ENCODE measurements around the gene JTB.
A peak's percentile ranks its signal among the peaks of the same experiment; 100 is the strongest.
"Not testable (repeated sequence)": the region's sequence is repeated elsewhere in the genome, so short reads cannot be mapped to it uniquely, and the experiment has no call there.

The JTB gene

DNA sequence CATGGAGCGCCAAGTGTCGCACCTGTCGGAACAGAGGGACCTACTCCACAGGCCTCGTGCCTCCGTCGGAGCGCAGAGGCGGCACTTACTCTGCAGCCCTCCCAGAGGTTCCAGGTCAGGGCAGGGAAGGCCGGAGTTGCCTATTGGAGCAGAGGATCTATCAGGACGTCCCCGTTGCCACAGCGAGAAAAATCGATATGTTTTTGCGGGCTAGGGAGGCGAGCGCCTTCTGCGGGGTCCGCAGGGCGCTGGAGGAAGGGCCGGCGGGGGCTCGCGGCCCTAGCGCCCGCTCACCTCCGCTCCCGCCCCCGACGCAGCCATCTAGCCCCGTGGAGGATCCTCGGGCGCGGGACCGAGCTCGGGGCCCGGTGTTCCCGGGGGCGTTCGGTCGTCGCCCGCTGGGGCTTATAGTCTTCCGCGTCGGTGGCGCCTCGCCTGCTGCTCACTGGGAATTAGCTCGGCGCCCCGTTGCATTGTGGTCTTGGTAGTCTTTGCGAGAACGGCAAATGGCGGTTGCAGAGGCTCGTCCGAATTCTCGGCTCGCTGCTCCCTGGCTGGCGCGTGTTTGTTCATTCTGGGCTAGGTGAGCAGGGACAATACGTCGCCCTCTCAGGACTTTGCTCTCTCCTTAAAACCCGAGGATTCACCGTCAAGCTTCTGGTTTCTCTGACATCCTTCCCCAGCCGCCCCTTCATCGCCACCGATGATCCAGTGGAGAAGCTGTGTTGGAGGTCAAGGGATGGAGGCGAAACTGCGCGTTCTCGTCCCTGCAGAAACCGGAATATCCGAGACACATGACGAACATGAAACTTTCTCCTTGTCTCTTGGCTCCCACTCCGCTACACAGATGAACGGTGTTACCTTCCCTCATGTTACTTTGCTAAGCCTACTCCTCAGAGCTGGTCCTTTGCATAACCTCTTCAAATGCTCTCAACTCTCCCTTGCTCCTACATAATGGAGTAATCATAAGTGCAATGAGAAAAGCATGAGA, at the start of gene JTB:
Gene JTB (minus strand): TSS at position 425 of the 991 bp plus-strand sequence. CDS start 422 bp downstream, at position 3.
- peak; percentile 59 to 73 for DNase-seq (ENCODE audit: extremely low read depth in 1 of 2, low read depth in 1 of 2)

DNA sequence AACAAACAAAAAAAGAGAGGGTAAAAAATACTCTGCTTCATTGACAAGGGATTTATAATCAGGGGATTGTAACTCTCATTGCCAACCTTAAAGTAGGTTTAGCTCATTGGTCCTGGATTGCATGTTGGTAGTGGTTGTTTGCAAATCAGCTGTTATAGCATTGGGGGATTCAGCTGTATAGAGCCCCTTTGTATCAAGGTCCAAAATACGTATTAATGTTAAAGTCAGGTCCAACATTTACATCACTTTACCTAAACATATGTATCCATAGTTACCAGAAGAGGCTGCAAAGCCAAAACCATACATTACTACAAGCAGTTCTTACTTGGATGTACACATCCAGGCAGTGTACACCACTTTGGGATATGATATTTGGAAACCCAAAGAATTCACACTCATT, 42.5 kb upstream of the JTB start:
- DNase-seq (ENCODE audit: extremely low read depth in 1 of 2, low read depth in 1 of 2), result no peak

DNA sequence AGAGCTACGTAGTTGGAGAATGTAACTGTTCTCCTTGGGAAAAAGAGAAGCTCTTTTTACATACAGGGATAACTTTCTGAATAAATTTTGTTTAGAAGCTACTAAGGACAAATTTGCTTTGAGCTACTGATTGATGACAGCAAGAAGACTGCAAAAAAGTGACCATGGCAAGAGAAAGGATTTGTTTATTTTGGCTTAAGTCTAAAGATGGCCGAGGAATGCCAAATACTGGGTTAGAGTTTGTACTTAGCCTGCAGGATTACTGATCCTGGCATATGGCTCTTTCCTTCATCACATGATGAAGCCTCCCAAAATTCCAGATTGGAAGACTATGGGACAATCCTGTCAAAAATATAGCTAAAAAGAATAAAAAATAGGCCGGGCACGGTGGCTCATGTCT, 41.8 kb upstream of the JTB start:
- no peak for DNase-seq (ENCODE audit: extremely low read depth in 1 of 2, low read depth in 1 of 2)

DNA sequence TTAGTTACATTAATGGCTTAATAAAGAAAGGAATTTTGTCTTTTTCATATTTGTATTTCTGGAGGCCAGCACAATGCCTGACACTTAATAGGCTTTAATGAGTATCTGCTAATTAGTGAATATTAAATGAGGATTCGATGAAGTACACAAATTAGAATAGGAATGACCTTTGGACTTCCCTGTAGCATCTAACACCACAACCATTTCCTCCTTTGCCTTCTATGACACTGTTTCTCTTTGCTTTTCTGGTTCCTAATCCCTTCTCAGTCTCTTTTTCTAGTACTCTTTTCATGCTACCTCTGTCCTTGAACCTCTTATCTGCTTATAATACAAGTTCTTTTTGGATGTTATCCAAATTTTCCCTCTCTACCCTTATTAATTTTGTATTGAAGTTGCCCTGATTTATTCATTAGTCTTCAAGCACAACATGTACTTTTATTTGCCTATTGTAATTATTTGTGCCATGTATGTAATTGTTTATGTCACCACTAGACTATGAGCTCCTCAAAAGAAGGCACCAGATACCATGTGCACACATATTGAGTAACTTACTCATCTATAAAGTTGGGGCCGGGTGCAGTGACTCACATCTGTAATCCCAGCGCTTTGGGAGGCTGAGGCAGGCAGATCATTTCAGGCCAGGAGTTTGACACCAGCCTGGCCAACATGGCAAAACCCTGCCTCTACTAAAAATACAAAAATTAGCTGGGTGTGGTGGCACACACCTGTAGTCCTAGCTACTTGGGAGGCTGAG, 36.9 kb upstream of the JTB start:
- no peak for DNase-seq (ENCODE audit: extremely low read depth in 1 of 2, low read depth in 1 of 2)

DNA sequence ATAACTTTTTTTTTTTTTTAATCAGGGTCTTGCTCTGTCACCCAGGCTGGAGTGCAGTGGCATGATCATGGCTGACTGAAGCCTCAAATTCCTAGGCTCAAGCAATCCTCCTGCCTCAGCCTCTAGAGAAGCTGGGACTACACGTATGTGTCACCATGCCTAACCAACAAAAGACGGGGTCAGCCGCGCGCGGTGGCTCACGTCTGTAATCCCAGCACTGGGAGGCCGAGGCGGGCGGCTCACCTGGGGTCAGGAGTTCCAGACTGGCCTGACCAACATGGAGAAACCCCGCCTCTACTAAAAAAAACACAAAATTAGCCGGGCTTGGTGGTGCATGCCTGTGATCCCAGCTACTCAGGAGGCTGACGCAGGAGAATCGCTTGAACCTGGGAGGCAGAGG, 35.1 kb upstream of the JTB start:
- DNase-seq (ENCODE audit: extremely low read depth in 1 of 2, low read depth in 1 of 2), result not testable (repeated sequence)

DNA sequence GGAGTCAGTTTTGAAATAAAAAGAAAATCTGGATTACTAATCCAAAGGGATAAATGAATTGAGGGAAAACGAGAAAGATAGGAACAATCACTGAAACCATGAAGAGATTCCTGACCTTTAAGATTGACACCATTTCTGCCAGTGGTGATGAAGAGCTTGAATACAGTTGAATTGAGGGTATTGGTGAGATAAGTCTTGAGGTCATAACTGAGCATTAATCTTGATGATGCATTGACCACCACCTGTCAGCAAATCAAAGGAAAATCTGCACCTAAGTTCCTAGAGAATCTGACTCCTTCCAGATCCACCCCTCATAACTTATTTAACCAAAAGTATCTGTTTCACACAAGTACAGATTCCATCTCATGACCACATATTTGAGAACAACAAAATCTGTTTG, 34.7 kb upstream of the JTB start:
- no peak for DNase-seq (ENCODE audit: extremely low read depth in 1 of 2, low read depth in 1 of 2)

DNA sequence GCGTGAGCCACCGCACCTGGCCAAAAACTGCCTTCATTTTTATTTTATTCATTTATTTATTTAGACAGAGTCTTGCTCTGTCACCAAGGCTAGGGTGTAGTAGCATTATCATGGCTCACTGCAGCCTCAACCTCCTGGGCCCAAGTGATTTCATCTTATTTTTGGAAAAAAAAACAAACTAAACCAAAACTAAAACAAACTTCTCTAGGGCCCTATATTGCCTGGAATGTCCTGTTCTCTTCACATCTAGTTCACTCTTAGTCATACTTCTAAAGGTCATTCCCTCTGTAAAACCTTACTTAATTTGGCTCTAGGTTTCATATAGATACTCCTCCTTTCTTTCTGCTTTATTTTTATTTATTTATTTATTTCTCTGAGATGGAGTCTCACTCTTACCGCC, 28.7 kb upstream of the JTB start:
- DNase-seq (ENCODE audit: extremely low read depth in 1 of 2, low read depth in 1 of 2), result no peak

DNA sequence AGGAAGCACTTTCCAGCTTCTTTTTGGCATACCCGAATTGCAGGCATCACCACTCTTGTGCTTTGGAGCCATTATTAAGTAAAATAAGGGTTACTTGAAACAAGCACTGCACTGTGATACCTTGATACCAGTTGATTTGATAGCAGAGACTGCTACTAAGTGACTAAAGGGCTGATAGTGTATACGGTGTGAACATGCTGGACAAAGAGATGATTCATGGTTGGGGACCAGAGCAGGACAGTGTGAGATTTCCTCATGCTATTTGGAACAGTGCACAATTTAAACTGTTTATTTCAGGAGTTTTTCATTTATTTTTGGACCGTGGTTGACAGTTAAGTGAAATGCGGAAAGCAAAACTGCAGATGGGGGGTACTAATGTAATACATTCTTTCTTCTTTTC, 22.9 kb upstream of the JTB start:
- DNase-seq (ENCODE audit: extremely low read depth in 1 of 2, low read depth in 1 of 2), result no peak

DNA sequence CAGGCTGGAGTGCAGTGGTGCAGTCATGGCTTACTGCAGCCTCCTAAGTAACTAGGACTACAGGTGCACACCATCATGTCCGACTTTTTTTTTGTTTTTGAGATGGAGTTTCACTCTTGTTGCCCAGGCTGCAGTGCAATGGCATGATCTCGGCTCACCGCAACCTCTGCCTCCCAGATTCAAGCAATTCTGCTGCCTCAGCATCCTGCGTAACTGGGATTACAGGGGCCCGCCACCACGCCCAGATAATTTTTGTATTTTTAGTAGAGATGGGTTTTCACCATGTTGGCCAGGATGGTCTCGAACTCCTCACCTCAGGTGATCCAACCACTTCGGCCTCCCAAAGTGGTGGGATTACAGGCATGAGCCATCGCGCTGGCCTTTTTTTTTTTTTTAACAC, 19.4 kb upstream of the JTB start:
- DNase-seq (ENCODE audit: extremely low read depth in 1 of 2, low read depth in 1 of 2), result not testable (repeated sequence)

DNA sequence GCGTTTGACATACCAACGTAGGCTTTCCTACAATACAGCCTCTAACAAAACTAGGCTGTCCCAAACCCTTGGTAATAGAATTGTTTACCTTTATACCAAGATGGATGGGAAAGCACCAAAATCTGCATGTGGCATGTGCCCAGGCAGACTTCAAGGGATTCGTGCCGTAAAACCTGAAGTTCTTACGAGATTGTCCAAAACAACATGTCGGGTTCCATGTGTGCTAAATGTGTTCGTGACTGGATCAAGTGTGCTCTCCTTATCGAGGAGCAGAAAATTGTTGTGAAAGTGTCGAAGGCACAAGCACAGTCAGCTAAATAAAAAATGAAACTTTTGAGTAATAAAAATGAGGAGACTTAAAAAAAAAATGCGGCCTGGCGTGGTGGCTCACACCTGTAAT, 18.2 kb upstream of the JTB start:
- DNase-seq (ENCODE audit: extremely low read depth in 1 of 2, low read depth in 1 of 2), result no peak

DNA sequence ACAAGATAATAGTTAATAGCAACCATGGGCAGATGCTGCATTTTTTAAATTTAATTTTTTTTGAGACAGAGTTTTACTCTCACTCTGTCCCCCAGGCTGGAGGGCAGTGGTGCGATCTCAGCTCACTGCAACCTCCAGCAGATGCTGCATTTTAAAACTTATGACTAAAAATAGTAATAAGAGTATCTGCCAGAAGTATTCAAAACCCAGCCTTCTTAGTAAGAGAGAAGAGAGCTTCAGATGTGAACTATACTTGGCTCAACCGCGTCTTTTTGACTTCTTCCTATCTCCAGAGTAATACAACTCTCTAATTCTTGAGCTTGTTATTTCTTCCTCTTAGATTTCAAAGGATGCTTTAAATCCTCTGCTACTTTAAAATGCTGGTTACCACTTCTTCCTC, 17.7 kb upstream of the JTB start:
- DNase-seq (ENCODE audit: extremely low read depth in 1 of 2, low read depth in 1 of 2), result no peak

DNA sequence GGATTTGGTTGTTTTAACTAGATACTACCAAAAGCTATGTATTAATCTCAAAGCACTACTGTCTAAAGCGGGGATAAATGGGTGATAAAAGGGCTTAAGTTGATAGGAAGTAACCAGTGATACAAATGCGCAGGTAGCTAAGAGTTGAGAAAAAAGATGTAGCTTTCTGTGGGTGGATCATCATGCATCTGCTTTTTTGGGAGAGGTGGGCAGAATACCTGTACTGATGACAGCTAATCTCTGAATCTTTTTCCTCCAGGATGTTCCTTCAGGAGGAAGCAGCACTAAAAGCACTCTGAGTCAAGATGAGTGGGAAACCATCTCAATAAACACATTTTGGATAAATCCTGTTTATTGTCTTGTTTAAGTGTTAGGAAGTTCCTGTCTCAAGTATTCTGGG, 14.3 kb upstream of the JTB start:
- no peak for DNase-seq (ENCODE audit: extremely low read depth in 1 of 2, low read depth in 1 of 2)

DNA sequence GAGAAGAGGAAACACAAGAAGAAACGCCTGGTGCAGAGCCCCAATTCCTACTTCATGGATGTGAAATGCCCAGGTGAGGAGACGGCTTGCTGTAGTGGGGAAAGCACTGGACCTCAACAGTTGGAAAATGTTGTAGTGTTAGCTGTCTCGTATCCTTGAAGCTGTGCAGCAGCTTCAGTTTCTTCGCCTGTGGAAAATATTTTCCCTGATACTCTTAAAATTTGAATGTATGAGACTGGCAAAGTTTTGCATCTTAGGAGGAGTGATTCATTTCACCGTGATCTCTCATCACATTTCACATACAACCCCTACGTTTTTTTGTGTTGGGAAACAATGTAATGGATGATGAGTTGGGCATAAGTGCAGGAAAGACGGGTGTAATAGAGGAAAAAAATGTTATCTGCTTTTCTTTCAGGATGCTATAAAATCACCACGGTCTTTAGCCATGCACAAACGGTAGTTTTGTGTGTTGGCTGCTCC, 13.7 kb upstream of the JTB start:
- DNase-seq (ENCODE audit: extremely low read depth in 1 of 2, low read depth in 1 of 2), result no peak

DNA sequence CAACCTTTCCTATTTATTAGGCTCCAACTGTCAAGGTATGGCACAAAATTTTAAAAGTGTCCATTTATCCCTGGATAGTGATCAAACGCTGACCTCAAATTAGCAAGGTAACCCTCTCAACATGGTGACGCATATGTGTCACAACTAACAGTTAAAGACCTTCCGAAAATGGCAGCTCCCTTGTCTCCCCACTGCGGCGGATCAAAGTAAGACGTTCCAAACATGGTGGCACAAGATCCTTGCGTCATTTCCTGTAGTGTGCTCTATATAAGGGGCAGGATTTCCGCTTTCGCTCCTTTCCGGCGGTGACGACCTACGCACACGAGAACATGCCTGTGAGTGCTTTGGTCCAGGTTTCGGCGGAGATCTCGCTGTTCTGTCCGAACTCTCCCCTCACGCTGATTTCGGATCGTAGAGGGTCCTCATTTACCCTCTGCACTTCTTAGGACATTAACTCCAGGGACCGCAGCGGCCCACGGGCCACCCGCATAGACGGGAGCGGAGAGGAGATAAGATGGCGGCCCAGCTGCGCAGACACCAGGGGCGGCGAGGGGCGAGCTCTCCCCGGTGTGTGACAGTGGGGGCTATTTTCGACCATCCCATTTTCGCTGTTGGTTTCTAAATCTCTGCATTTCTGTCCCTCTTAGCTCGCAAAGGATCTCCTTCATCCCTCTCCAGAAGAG, 13.1 kb upstream of the JTB start, which contains the start of gene RPS27:
Gene RPS27 (plus strand): TSS at position 295 of the 683 bp plus-strand sequence. CDS start 35 bp downstream, at position 330.
- peak; percentile 66 to 77 for DNase-seq (ENCODE audit: extremely low read depth in 1 of 2, low read depth in 1 of 2)

DNA sequence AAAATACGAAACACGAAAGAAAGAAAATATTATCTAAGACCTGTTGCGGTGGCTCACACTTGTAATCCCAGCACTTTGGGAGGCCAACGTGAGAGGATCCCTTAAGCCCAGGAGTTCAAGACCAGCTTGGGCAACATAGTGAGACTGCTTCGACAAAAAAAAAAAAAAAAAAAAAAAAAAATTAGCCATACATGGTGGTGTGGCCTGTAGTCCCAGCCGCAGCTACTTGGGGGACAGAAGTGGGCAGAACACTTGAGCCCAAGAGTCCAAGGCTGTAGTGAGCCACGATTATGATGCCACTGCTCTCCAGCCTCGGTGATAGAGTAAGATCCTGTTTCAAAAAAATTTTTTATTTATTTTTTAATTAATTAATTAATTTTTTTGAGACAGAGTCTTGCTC, 10.1 kb upstream of the JTB start:
- no peak for DNase-seq (ENCODE audit: extremely low read depth in 1 of 2, low read depth in 1 of 2)

DNA sequence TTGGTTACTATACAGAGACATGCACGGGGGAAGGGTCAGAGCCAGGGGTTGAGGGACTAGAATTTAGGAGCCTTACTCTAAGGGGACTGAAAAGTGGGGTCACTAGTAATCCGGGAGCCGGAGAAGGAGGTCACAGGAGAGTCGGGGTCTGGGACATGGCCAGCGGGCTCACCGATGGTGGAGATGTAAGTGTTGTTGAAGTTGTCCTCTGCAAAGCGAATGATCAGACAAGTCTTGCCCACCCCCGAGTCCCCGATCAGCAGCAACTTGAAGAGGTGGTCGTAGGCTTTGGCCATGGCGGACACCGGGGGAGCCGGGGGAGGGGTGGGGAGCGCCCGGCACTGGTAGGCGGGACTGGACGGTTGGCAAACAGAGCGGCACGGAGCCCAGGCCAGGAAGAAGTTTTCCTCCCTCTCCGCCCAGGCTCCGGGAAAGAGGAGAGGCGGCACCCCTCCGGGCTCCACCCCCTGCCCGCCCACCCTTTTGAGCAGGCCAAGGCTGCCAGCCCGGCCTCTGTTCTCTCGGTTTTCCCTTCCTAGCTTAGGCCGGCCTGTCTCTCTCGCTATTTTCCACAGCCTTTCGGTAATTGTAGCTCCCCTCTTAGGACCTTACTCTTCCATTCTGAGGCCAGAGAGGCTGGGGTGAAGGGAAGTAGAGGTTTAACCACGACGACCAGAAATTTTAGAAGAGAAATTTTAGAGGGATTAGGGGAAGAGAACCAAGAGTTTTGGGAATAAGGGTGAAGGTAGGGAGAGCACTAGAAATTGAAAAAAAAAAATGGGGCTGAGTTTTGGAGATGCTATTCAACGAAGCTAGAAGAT, 8.7 kb upstream of the JTB start, which contains the start of gene RAB13:
Gene RAB13 (minus strand): TSS at position 399 of the 821 bp plus-strand sequence. CDS start 103 bp downstream, at position 296.
- DNase-seq (ENCODE audit: extremely low read depth in 1 of 2, low read depth in 1 of 2), result no peak

DNA sequence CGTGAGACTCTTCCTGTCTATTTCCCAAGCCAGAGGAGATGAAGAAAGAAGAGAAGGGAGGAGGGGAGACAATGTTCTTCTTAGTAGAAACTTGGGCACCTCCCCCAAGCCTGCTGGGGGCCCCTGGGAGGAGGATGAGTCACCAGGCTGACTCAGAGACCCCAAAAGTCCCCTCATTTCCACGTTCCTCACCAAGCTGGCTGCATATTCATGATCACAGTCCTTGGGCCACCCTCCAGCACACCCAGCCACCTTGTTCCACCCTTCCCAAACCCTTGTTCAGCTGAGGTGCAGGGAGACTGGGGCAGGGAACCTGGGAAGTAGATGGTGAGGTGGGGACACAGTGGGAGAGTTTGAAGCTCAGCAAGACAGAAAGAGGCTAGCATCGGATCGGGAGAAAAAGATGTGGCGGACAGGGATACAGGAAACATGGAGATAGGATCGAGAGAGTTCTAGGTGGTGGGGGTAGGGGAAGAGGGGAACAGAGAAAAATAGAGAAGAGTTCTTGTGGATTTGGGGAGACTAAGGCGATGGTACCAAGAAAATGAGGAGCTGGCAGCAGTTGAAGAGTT, 8.0 kb upstream of the JTB start:
- DNase-seq (ENCODE audit: extremely low read depth in 1 of 2, low read depth in 1 of 2), result no peak

DNA sequence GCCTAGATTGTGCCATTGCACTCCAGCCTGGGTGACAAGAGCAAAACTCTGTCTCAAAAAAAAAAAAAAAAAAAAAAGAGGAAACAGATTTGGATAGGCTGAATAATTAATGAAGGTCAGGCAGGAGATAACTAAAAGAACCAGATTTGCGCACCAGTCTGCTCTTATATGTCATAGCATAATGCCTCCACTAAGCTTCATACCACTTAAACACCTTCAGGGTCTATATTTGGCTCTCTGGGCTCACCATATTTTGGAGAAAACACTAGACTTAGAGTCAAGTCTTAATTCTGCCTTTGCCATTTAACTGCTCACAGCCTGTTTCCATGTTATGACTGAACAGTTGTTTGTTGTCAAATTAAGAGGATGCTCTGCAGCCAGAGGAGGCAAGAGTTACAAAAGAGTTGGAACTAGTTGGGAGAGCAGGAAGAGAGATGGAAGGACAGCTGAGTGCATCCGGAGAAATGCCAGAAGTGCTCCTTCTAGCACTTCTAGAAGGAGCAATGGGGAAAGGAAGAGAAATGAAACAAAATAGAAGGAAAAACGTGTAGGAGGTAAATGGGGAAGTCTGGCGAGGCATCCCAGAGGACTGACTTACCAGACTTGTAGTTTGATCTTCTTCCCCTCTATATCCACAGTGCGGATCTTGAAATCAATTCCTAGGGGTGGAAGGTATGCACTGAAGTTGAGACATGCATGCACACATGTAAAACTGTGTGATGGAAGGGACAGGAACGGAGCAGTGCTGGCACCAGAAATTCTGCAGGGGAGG, 6.8 kb upstream of the JTB start:
- no peak for DNase-seq (ENCODE audit: extremely low read depth in 1 of 2, low read depth in 1 of 2)

DNA sequence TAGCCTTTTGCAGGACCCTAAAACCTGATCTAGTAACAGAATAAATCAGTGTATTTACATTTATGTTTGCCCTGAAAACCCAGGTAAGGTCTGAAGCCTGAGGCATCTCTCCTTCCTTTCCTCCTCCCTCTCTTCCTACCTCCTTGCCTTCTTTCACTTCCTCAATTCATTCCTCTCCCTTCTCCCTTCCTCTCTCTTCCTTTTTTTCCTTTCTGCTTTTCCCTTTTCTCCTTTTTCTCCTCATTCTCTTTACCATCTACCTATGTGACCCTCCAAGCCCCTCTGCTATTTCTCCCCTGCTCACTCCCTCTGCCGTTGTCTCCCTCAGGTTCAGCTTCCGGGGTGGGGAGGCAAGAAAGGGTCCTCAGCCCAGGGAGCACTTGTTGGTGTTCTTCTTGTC, 4.3 kb upstream of the JTB start:
- not testable (repeated sequence) for DNase-seq (ENCODE audit: extremely low read depth in 1 of 2, low read depth in 1 of 2)

Measured in activated CD8-positive, alpha-beta memory T cell treated with anti-CD3 and anti-CD28 coated beads for 1 hour (primary cell).